Fibroblast of the aortic adventitia (primary cell): Measurements from ENCODE around the gene EEF1AKMT4. TPM values are rescaled to one million over a fixed set of nuclear protein-coding genes. Genes with fewer than 3 reads are reported as not detected.

Experiments
- DNase-seq: peaks from one replicate; pipeline ENCODE4 v3.0.0-alpha.2; 2010; ENCODE audit warnings: low read depth
- H3K4me3 ChIP-seq: 2 replicates; pipeline ENCODE4 v1.5.1; 2011; ENCODE audit warnings: low read depth, mild to moderate bottlenecking, control low read depth, low read length, moderate library complexity
- CTCF ChIP-seq: IDR thresholded peaks from 2 replicates; pipeline ENCODE4 v1.5.1; 2011; ENCODE audit warnings: mild to moderate bottlenecking, low read length, control low read depth, inconsistent platforms; ENCODE audit not compliant: insufficient read depth
- total RNA-seq: library from RNA; depleted of rRNA; stranded (reverse); fragments of >200 nt; gene quantifications from 2 replicates; pipeline ENCODE4 v1.2.3, GENCODE V29; 2012; ENCODE audit warnings: low replicate concordance

EEF1AKMT4 gene
- total RNA-seq, 1 donor: 2.5 TPM

- H3K4me3 ChIP-seq: no peak overlapping the region
- no peak for DNase-seq
- no peak for TF ChIP-seq CTCF
These were observed 19.3 kb upstream of the EEF1AKMT4 start for GRCh38 chr3:184230081-184230602.

- TF ChIP-seq CTCF: no peak
- no peak for DNase-seq
- H3K4me3 ChIP-seq: no peak overlapping the region
These were observed 18.6 kb upstream of the EEF1AKMT4 start for GRCh38 chr3:184230603-184231528.

- no peak for DNase-seq
- no peak overlapping the region for H3K4me3 ChIP-seq
- TF ChIP-seq CTCF: no peak
These were observed 17.8 kb upstream of the EEF1AKMT4 start for GRCh38 chr3:184231671-184232070.

- TF ChIP-seq CTCF: no peak
- no peak for DNase-seq
These were observed 16.2 kb upstream of the EEF1AKMT4 start for GRCh38 chr3:184233127-184233843.

GRCh38 chr3:184234224-184234623 is 15.2 kb upstream of the EEF1AKMT4 start:
- peak; percentile 80 for DNase-seq
- H3K4me3 ChIP-seq: no peak overlapping the region
- TF ChIP-seq CTCF: peak; percentile 15

More at GRCh38 chr3:184233127-184233843, 16.2 kb upstream of the EEF1AKMT4 start:
- no peak overlapping the region for H3K4me3 ChIP-seq

GRCh38 chr3:184234671-184235380 is 14.6 kb upstream of the EEF1AKMT4 start:
- no peak overlapping the region for H3K4me3 ChIP-seq
- no peak for TF ChIP-seq CTCF
- DNase-seq: no peak
